PC-3 (cell line): ENCODE results near the gene MAB21L1.

Source experiments
- CTCF ChIP-seq: fragments of 300-600 bp; sonication (generic); conservative IDR thresholded peaks from 2 replicates; pipeline ENCODE4 v1.5.1; 2017; ENCODE audit warnings: antibody characterized with exemption, low read depth, mild to moderate bottlenecking, low read length
- EZH2 ChIP-seq: fragments of 300-600 bp; sonication (generic); IDR thresholded peaks from one replicate; pipeline ENCODE4 v1.6.1; 2017; ENCODE audit warnings: antibody characterized with exemption, mild to moderate bottlenecking, low read length; ENCODE audit not compliant: unreplicated experiment
- EZH2phosphoT487 ChIP-seq: fragments of 300-600 bp; sonication (generic); IDR thresholded peaks from 2 replicates; pipeline ENCODE4 v1.6.1; 2018; ENCODE audit warnings: mild to moderate bottlenecking, antibody characterized with exemption, low read length, borderline replicate concordance

GRCh38 chr13:35470671-35471661 lies 5.5 kb downstream of the MAB21L1 start:
- TF ChIP-seq EZH2 (no peak), CTCF (no peak), EZH2phosphoT487 (no peak)
